ENCODE measurements around the gene CMKLR1.

CMKLR1 gene

GRCh38 chr12:108260039-108260438 lies 79.1 kb downstream of the CMKLR1 start:
- no peak for TF ChIP-seq CTCF (IDR thresholded peaks at IDR 0.05; ENCODE audit: insufficient read depth, low read depth, low read length, missing control alignments)
- DNase-seq (ENCODE audit: low read depth), result no peak
- H3K4me3 ChIP-seq (ENCODE audit: low read depth, low read length), result no peak overlapping the region

- no peak for TF ChIP-seq CTCF (IDR thresholded peaks at IDR 0.05; ENCODE audit: insufficient read depth, low read depth, low read length, missing control alignments)
- H3K4me3 ChIP-seq (ENCODE audit: low read depth, low read length), result no peak overlapping the region
- no peak for DNase-seq (ENCODE audit: low read depth)
These were observed 81.5 kb downstream of the CMKLR1 start for GRCh38 chr12:108257610-108258106.

- H3K4me3 ChIP-seq (ENCODE audit: low read depth, low read length), result no peak overlapping the region
- TF ChIP-seq CTCF (IDR thresholded peaks at IDR 0.05; ENCODE audit: insufficient read depth, low read depth, low read length, missing control alignments), result no peak
- DNase-seq (ENCODE audit: low read depth), result no peak
These were observed 82.1 kb downstream of the CMKLR1 start for GRCh38 chr12:108257004-108257403.

- TF ChIP-seq CTCF (IDR thresholded peaks at IDR 0.05; ENCODE audit: insufficient read depth, low read depth, low read length, missing control alignments), result no peak
- H3K4me3 ChIP-seq (ENCODE audit: low read depth, low read length), result no peak overlapping the region
- DNase-seq (ENCODE audit: low read depth), result no peak
These were observed 83.9 kb downstream of the CMKLR1 start for GRCh38 chr12:108255252-108255602.

GRCh38 chr12:108254517-108255251 lies 84.4 kb downstream of the CMKLR1 start:
- DNase-seq (ENCODE audit: low read depth), result no peak
- TF ChIP-seq CTCF (IDR thresholded peaks at IDR 0.05; ENCODE audit: insufficient read depth, low read depth, low read length, missing control alignments), result no peak
- no peak overlapping the region for H3K4me3 ChIP-seq (ENCODE audit: low read depth, low read length)

GRCh38 chr12:108254030-108254429 lies 85.1 kb downstream of the CMKLR1 start:
- no peak for DNase-seq (ENCODE audit: low read depth)
- H3K4me3 ChIP-seq (ENCODE audit: low read depth, low read length), result no peak overlapping the region
- no peak for TF ChIP-seq CTCF (IDR thresholded peaks at IDR 0.05; ENCODE audit: insufficient read depth, low read depth, low read length, missing control alignments)

GRCh38 chr12:108253540-108253939 lies 85.6 kb downstream of the CMKLR1 start:
- DNase-seq (ENCODE audit: low read depth), result no peak
- TF ChIP-seq CTCF (IDR thresholded peaks at IDR 0.05; ENCODE audit: insufficient read depth, low read depth, low read length, missing control alignments), result no peak
- no peak overlapping the region for H3K4me3 ChIP-seq (ENCODE audit: low read depth, low read length)

All from GM12865 (cell line).